ENCODE data around the gene TDRD10. TPM values are rescaled to one million over a fixed set of nuclear protein-coding genes. Genes with fewer than 3 reads are reported as not detected.

TDRD10 gene
- total RNA-seq, 3 donors from 2014 or later, result 0.65 to 2.0 (median 0.72) TPM

DNA sequence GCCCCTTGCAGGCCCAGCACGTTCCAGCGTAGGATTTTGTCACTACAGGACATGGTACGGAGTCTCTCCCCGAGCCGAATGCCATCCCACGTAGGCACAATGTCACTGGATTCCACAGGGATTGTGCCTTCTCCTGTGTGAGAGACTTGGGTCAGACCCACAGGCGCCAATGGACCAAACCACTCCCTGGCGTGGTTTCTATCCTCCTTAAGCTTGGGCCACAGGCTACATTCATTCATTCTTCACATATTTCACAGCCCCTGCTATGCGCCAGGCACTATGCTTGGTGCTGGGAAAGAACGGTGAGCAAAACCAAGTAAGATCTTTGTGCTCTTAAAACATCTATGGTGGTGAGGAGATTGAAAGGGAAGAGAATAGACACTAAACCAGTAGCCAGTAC is 84.2 kb downstream of the TDRD10 start:
- ATAC-seq (no peak), DNase-seq (no peak)
- Histone ChIP-seq H3K4me3 (no peak overlapping the region), H3K4me1 (ENCODE audit: low read depth) (no peaks in the 10 kb centered on the region), H3K9me3 (no peaks in the 10 kb centered on the region), H3K36me3 (ENCODE audit: low read depth) (peaks cover 49% of the 10 kb centered on the region)
- intact Hi-C loops (cut with DNase I, micrococcal nuclease), result no loop called here
- TF ChIP-seq, protein P1, sequence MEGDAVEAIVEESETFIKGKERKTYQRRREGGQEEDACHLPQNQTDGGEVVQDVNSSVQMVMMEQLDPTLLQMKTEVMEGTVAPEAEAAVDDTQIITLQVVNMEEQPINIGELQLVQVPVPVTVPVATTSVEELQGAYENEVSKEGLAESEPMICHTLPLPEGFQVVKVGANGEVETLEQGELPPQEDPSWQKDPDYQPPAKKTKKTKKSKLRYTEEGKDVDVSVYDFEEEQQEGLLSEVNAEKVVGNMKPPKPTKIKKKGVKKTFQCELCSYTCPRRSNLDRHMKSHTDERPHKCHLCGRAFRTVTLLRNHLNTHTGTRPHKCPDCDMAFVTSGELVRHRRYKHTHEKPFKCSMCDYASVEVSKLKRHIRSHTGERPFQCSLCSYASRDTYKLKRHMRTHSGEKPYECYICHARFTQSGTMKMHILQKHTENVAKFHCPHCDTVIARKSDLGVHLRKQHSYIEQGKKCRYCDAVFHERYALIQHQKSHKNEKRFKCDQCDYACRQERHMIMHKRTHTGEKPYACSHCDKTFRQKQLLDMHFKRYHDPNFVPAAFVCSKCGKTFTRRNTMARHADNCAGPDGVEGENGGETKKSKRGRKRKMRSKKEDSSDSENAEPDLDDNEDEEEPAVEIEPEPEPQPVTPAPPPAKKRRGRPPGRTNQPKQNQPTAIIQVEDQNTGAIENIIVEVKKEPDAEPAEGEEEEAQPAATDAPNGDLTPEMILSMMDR (IDR thresholded peaks at IDR 0.05), result no peak

DNA sequence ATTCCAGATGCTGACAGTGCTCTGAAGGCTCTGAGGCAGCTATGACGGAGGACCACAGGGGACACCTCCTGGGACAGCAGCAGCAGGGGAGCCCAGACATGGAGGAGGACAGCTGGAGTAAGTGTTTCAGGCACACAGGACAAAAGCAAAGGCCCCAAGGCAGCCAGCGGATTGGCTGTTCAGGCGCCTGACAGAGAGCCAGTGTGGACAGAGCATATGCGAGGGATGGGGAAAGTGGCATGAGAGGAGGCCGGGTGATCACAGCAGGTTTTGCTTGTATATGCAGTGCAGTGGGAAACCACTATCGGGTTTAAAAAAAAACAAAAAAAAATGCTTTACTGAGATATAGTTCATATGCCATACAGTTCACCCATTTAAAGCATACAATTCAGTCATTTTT is 84.6 kb downstream of the TDRD10 start:
- ATAC-seq (no peak), DNase-seq (no peak)
- TF ChIP-seq, protein P1 (IDR thresholded peaks at IDR 0.05), result no peak
- Histone ChIP-seq H3K4me3 (no peak overlapping the region), H3K36me3 (ENCODE audit: low read depth) (peaks cover 49% of the 10 kb centered on the region), H3K9me3 (no peaks in the 10 kb centered on the region), H3K4me1 (ENCODE audit: low read depth) (no peaks in the 10 kb centered on the region)
- intact Hi-C loops (cut with DNase I, micrococcal nuclease), result no loop called here

DNA sequence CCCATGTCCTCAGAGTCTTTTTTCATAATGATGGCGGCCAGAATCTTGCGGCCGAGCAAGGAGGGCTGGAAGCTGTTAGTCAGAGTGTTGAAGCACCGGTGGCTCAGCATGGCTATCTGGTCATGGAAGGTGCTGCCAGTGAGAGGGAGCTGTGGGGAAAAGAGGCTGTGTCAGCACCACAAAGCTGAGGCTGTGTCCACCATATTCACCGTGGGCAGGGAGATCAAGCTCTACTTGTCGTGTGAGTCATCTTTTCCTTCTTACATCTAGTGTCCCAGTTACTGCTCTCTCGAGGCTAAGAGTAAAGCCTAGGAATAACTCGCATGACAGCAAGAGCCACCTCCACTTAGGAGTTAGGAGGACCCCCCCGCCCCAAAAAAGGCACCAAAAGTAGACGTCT is 87.8 kb downstream of the TDRD10 start:
- Histone ChIP-seq H3K9me3 (no peaks in the 10 kb centered on the region), H3K4me1 (ENCODE audit: low read depth) (no peaks in the 10 kb centered on the region), H3K4me3 (no peak overlapping the region), H3K36me3 (ENCODE audit: low read depth) (peaks cover 48% of the 10 kb centered on the region)
- intact Hi-C loops (cut with DNase I, micrococcal nuclease), result no loop called here
- TF ChIP-seq, protein P1 (IDR thresholded peaks at IDR 0.05), result no peak
- ATAC-seq, result no peak
- no peak for DNase-seq

DNA sequence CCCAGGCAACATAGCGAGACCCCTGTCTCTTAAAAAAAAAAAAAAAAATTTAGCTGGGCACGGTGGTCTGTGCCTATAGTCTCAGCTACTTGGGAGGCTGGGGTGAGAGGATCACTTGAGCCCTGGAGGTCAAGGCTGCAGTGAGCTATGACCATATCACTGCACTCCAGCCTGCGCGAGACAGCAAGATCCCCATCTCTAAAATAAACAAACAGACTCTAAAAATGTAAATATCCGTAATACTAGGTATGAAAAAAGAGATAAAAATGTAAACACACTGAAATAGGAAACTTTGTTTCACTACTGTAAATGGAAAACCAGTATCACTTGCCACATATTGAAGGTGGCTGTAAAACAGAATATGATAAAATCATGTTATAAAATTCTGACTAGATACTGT is 88.7 kb downstream of the TDRD10 start:
- Histone ChIP-seq H3K36me3 (ENCODE audit: low read depth) (peaks cover 38% of the 10 kb centered on the region), H3K4me1 (ENCODE audit: low read depth) (no peaks in the 10 kb centered on the region), H3K9me3 (no peaks in the 10 kb centered on the region), H3K4me3 (no peak overlapping the region)
- ATAC-seq, result no peak
- DNase-seq, result no peak
- TF ChIP-seq, protein P1 (IDR thresholded peaks at IDR 0.05), result no peak
- intact Hi-C loops (cut with DNase I, micrococcal nuclease), result no loop called here

DNA sequence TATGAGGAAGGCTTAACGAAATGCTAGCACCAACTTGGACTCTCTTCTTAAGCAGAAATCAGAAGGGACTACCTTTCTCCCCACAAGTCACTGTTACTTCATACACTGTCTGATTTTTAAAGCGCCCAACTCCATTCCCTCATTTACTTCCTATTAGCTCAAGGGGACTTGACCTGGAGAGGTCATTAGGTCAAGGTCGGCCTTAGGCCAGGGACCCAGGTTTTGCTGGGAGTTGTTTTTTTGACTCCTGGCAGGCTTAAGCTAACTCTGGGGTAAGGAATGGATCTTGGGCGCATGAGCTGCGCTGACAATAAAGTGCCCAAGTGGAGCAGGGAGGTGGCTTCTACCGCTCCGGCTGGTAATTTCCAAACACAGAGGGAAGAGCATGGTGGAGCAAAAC is 89.2 kb downstream of the TDRD10 start:
- DNase-seq (no peak), ATAC-seq (no peak)
- H3K4me3 ChIP-seq, result no peak overlapping the region
- no peaks in the 10 kb centered on the region for H3K9me3 ChIP-seq
- TF ChIP-seq, protein P1 (IDR thresholded peaks at IDR 0.05), result no peak
- H3K4me1 ChIP-seq (ENCODE audit: low read depth), result no peaks in the 10 kb centered on the region
- intact Hi-C loops (cut with DNase I, micrococcal nuclease), result no loop called here
- peaks cover 33% of the 10 kb centered on the region for H3K36me3 ChIP-seq (ENCODE audit: low read depth)

DNA sequence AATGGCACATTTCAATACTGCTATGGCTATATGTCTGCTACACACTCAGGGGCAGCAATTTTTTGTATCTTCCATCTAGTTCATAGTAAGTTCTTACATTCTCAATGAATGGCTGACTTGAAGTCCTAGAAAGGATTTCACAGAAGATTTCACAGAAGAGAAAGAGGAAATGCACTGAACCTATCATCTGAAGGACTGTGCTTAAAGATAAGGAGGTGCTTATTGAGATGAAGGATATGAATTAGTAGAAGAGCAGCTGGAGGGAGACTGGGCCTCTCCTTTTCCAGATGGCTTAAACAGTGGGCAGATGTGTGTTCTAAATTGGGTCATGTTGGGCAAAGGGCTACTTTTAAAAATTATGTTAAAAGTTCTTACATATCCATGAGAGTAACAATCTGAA is 91.4 kb downstream of the TDRD10 start:
- ATAC-seq, result no peak
- TF ChIP-seq, protein P1 (IDR thresholded peaks at IDR 0.05), result no peak

More for the DNA sequence above, 91.4 kb downstream of the TDRD10 start:
- no peaks in the 10 kb centered on the region for H3K4me1 ChIP-seq (ENCODE audit: low read depth)
- no peak for DNase-seq
- no peaks in the 10 kb centered on the region for H3K9me3 ChIP-seq
- intact Hi-C loops (cut with DNase I, micrococcal nuclease), result no loop called here
- H3K4me3 ChIP-seq, result no peak overlapping the region
- peaks cover 30% of the 10 kb centered on the region for H3K36me3 ChIP-seq (ENCODE audit: low read depth)

Measured in mucosa of descending colon (tissue), 3 donors.